Measurements from ENCODE around the gene ALOX5AP. TPM values are rescaled to one million over a fixed set of nuclear protein-coding genes. Genes with fewer than 3 reads are reported as not detected.

The ALOX5AP gene
- total RNA-seq, 1 experiment from 2014 or later, result 1.1 TPM

GRCh38 chr13:30689752-30690151 is 45.6 kb upstream of the ALOX5AP start:
- no peak for TF ChIP-seq CTCF (IDR thresholded peaks at IDR 0.05; ENCODE audit: insufficient read depth in 1 of 2, low read depth in 1 of 2, low read length in 1 of 2, severe bottlenecking in 1 of 2, unreplicated experiment in 1 of 2)
- Histone ChIP-seq H3K4me3 (ENCODE audit: low read depth, low read length) (no peak overlapping the region; the same call in 1 of the 2 replicates), H3K27me3 (replicated peaks; ENCODE audit: control insufficient read depth, insufficient read depth, low read length) (no peaks in the 10 kb centered on the region), H3K9me3 (0 out of 2 replicates have a peak, but pooled peaks cover 3% of the 10 kb centered on the region), H3K36me3 (ENCODE audit: control insufficient read depth, insufficient read depth, low read length) (no peaks in the 10 kb centered on the region), H3K4me1 (no peaks in the 10 kb centered on the region)
- BruUV-seq (replicated peaks), result no TSS peak
- CTCF ChIA-PET, result no interaction called here
- Mint-ChIP-seq H3K4me1 (ENCODE audit: low read depth, unreplicated experiment) (no peaks in the 10 kb centered on the region), H3K27ac (ENCODE audit: unreplicated experiment) (no peak overlapping the region), H3K27me3 (ENCODE audit: insufficient read depth, unreplicated experiment) (peaks cover 2% of the 10 kb centered on the region), H3K36me3 (ENCODE audit: insufficient read depth, unreplicated experiment) (no peaks in the 10 kb centered on the region), H3K9me3 (ENCODE audit: unreplicated experiment) (no peaks in the 10 kb centered on the region), H3K4me3 (ENCODE audit: unreplicated experiment) (peak overlapping the region; percentile 72)
- intact Hi-C loops (cut with micrococcal nuclease; ENCODE audit: unreplicated experiment), result no loop called here
- POLR2A ChIA-PET, result interaction anchor here (0.6 kb wide), 1 partner anchor 73 kb away, joined by 15 read pairs; no protein-coding TSS in a partner anchor
- DNase-seq, result no peak

DNA sequence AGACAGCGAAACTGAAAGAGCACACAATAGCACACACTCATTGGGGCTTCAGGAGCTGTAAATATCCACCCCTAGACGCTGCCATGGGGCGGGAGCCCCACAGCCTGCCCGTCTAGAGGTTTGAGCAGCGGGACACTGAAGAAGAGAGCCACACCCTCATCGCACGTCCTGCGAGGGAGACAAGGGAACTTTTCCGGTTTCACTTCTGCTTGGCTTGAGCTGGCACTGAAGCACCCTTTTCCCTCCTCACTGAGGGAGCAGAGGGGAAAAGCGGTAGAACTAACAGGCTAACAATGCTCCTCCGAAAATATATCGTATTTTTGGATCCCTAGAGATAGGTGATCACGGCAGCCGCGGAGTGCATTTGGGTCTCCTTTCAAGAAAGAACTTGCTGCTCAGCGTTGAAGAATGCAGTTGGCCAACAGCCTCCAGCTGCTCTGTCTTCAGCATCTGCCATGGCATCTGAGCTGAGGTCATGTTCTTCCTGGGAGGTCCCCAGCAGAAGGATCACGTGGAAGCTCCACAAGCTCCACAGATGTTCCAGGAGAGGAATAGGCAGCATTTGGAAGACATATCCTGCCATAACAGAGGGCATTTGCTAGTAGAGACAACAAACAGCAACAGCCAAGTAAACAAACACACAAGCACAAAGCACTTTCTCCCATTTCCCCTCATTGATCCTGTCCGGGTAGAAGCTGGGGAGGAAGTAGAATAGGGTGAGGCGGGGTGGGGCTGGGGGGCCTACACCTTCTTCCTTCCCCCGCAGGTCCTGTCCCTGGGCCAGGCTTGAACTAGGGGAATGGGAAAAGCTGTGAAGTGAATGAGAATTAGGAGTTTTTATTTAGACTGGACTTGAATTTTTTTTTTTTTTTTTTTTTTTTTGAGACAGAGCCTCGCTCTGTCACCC is 44.8 kb upstream of the ALOX5AP start:
- H3K4me1 ChIP-seq, result no peaks in the 10 kb centered on the region
- no peaks in the 10 kb centered on the region for H3K36me3 ChIP-seq (ENCODE audit: control insufficient read depth, insufficient read depth, low read length)
- peak overlapping the region; percentile 40 for H3K27ac Mint-ChIP-seq (ENCODE audit: unreplicated experiment)
- no TSS peak for BruUV-seq (replicated peaks)
- TF ChIP-seq CTCF (IDR thresholded peaks at IDR 0.05; ENCODE audit: insufficient read depth in 1 of 2, low read depth in 1 of 2, low read length in 1 of 2, severe bottlenecking in 1 of 2, unreplicated experiment in 1 of 2), result no peak
- CTCF ChIA-PET, result no interaction called here
- POLR2A ChIA-PET, result no interaction called here
- no peaks in the 10 kb centered on the region for H3K27me3 ChIP-seq (replicated peaks; ENCODE audit: control insufficient read depth, insufficient read depth, low read length)
- peaks cover 3% of the 10 kb centered on the region for H3K27me3 Mint-ChIP-seq (ENCODE audit: insufficient read depth, unreplicated experiment)
- no peaks in the 10 kb centered on the region for H3K9me3 Mint-ChIP-seq (ENCODE audit: unreplicated experiment)
- peak overlapping the region; percentile 72 for H3K4me3 Mint-ChIP-seq (ENCODE audit: unreplicated experiment)
- H3K4me1 Mint-ChIP-seq (ENCODE audit: low read depth, unreplicated experiment), result no peaks in the 10 kb centered on the region
- no peaks in the 10 kb centered on the region for H3K36me3 Mint-ChIP-seq (ENCODE audit: insufficient read depth, unreplicated experiment)
- intact Hi-C loops (cut with micrococcal nuclease; ENCODE audit: unreplicated experiment), result no loop called here
- H3K4me3 ChIP-seq (ENCODE audit: low read depth, low read length), result peak overlapping the region; percentile 31
- 0 out of 2 replicates have a peak, but pooled peaks cover 3% of the 10 kb centered on the region for H3K9me3 ChIP-seq
- peak in 1 of 2 experiments; percentile 11 for DNase-seq

DNA sequence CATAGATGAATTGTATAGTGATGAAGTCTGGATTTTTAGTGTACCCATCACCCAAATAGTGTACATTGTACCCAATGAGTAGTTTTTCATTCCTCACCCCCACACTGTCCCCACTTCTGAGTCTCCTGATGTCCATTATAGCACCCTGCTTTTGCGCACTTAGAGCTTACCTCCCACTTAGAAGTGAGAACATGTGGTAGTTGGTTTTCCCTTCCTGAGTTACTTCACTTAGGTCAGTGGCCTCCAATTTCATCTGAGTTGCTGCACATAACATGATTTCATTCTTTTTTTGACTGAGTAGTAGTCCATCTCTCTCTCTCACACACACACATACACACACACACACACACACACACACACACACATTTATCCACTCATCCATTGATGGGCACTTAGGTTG is 43.2 kb upstream of the ALOX5AP start:
- peaks cover under 1% of the 10 kb centered on the region for H3K4me1 Mint-ChIP-seq (ENCODE audit: low read depth, unreplicated experiment)
- DNase-seq, result no peak
- no peak overlapping the region for H3K27ac Mint-ChIP-seq (ENCODE audit: unreplicated experiment)
- Histone ChIP-seq H3K27me3 (replicated peaks; ENCODE audit: control insufficient read depth, insufficient read depth, low read length) (no peaks in the 10 kb centered on the region), H3K36me3 (ENCODE audit: control insufficient read depth, insufficient read depth, low read length) (no peaks in the 10 kb centered on the region), H3K4me1 (no peaks in the 10 kb centered on the region), H3K4me3 (ENCODE audit: low read depth, low read length) (no peak overlapping the region), H3K9me3 (0 out of 2 replicates have a peak, but pooled peaks cover 3% of the 10 kb centered on the region)
- CTCF ChIA-PET, result no interaction called here
- no peaks in the 10 kb centered on the region for H3K36me3 Mint-ChIP-seq (ENCODE audit: insufficient read depth, unreplicated experiment)
- POLR2A ChIA-PET, result no interaction called here
- TF ChIP-seq CTCF (IDR thresholded peaks at IDR 0.05; ENCODE audit: insufficient read depth in 1 of 2, low read depth in 1 of 2, low read length in 1 of 2, severe bottlenecking in 1 of 2, unreplicated experiment in 1 of 2), result no peak
- BruUV-seq (replicated peaks), result no TSS peak
- H3K4me3 Mint-ChIP-seq (ENCODE audit: unreplicated experiment), result no peak overlapping the region
- intact Hi-C loops (cut with micrococcal nuclease; ENCODE audit: unreplicated experiment), result no loop called here
- peaks cover 3% of the 10 kb centered on the region for H3K27me3 Mint-ChIP-seq (ENCODE audit: insufficient read depth, unreplicated experiment)
- no peaks in the 10 kb centered on the region for H3K9me3 Mint-ChIP-seq (ENCODE audit: unreplicated experiment)
